ENCODE results near the gene ATRN.

DNA sequence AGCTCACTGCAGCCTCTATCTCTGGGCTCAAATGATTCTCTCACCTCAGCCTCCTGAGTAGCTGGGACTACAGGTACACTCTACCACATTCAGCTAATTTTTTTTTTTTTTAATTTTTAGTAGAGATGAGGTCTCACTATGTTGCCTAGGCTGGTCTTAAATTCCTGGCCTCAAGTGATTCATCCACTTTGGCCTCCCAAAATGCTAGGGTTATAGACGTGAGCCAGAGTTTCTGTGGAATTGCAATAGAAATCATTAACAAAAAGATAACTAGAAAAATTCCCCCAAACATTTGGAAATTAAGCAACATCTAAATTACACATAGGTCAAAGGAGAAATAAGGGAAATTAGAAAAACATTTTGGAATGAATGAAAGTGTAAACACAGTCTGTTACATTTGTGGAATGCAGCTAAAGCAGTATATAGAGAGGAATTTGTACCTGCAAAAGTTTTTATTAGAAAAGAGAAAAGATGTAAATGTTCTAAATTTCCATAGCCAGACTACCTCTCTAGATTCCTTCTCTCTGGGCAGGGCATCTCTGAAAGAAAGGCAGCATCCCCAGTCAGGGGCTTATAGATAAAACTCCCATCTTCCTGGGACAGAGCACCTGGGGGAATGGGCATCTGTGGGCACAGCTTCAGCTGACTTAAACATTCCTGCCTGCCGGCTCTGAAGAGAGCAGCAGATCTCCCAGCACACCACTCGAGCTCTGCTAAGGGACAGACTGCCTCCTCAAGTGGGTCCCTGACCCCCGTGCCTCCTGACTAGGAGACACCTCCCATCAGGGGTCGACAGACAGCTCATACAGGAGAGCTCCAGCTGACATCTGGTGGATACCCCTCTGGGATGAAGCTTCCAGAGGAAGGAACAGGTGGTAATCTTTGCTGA, 51.3 kb downstream of the ATRN start:
- no peak for TF ChIP-seq EZH2phosphoT487 (IDR thresholded peaks at IDR 0.05; ENCODE audit: borderline replicate concordance, low read length)
- no peak for TF ChIP-seq EZH2 (IDR thresholded peaks at IDR 0.05; ENCODE audit: low read length, unreplicated experiment)
- TF ChIP-seq, protein P1, sequence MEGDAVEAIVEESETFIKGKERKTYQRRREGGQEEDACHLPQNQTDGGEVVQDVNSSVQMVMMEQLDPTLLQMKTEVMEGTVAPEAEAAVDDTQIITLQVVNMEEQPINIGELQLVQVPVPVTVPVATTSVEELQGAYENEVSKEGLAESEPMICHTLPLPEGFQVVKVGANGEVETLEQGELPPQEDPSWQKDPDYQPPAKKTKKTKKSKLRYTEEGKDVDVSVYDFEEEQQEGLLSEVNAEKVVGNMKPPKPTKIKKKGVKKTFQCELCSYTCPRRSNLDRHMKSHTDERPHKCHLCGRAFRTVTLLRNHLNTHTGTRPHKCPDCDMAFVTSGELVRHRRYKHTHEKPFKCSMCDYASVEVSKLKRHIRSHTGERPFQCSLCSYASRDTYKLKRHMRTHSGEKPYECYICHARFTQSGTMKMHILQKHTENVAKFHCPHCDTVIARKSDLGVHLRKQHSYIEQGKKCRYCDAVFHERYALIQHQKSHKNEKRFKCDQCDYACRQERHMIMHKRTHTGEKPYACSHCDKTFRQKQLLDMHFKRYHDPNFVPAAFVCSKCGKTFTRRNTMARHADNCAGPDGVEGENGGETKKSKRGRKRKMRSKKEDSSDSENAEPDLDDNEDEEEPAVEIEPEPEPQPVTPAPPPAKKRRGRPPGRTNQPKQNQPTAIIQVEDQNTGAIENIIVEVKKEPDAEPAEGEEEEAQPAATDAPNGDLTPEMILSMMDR (conservative IDR thresholded peaks at IDR 0.05; ENCODE audit: low read depth, low read length), result no peak

Data from PC-3 (cell line).